CD4-positive, alpha-beta memory T cell (primary cell): ENCODE data around the gene FANCC. TPM values are rescaled to one million over a fixed set of nuclear protein-coding genes. Genes with fewer than 3 reads are reported as not detected.

Experiments used
- CTCF ChIA-PET: fragments of 350-600 bp; sonication (Branson Sonifier 250); formaldehyde crosslinking; loops from one replicate; lab custom pipeline; 2021; ENCODE audit warnings: inconsistent platforms; ENCODE audit not compliant: partially characterized antibody; lab: Charles Lee
- POLR2A ChIA-PET: fragments of 350-600 bp; sonication (Branson Sonifier 250); formaldehyde crosslinking; loops from one replicate; lab custom pipeline; 2021; ENCODE audit not compliant: partially characterized antibody; lab: Charles Lee
- DNase-seq, 5 donors: peaks; one replicate each; pipeline versions ENCODE4 v3.0.0 to v3.0.0-alpha.2; 2020 to 2022; ENCODE audit warnings: mixed read lengths in 1 of 5
- H3K27ac ChIP-seq: one replicate; pipeline ENCODE4 v1.7.0; 2013; ENCODE audit warnings: low read depth, low read length
- H3K27me3 ChIP-seq: 2 replicates; pipeline ENCODE4 v1.7.0; 2013; ENCODE audit warnings: mild to moderate bottlenecking, low read length, moderate library complexity; ENCODE audit not compliant: insufficient read depth
- H3K36me3 ChIP-seq: 2 replicates; pipeline ENCODE4 v1.7.0; 2013; ENCODE audit warnings: mild to moderate bottlenecking, low read length, moderate library complexity; ENCODE audit not compliant: insufficient read depth
- H3K4me1 ChIP-seq: 2 replicates; pipeline ENCODE4 v1.7.0; 2013; ENCODE audit warnings: mild to moderate bottlenecking, low read length, moderate library complexity; ENCODE audit not compliant: insufficient read depth
- H3K4me3 ChIP-seq, 2 donors: one replicate each; pipeline ENCODE4 v1.7.0; 2013; ENCODE audit warnings: low read length in 2 of 2, mild to moderate bottlenecking in 1 of 2
- H3K9me3 ChIP-seq, 2 donors: one replicate each; pipeline ENCODE4 v1.7.0; 2013; ENCODE audit warnings: low read length in 2 of 2, control low read depth in 1 of 2; ENCODE audit not compliant: control insufficient read depth in 1 of 2
- H3K27ac Mint-ChIP-seq, 7 donors: one replicate each; pipeline ENCODE4 v1.8.0; 2020 to 2021; ENCODE audit warnings: mixed read lengths in 7 of 7, mild to moderate bottlenecking in 6 of 7, inconsistent platforms in 3 of 7, moderate library complexity in 3 of 7
- H3K27me3 Mint-ChIP-seq, 2 donors: one replicate each; pipeline ENCODE4 v1.8.0; 2020 to 2021; ENCODE audit warnings: mixed read lengths in 2 of 2
- H3K36me3 Mint-ChIP-seq, 2 donors: one replicate each; pipeline ENCODE4 v1.8.0; 2020 to 2021; ENCODE audit warnings: mixed read lengths in 2 of 2, inconsistent platforms in 1 of 2, mild to moderate bottlenecking in 1 of 2
- H3K4me1 Mint-ChIP-seq, 4 donors: one replicate each; pipeline ENCODE4 v1.8.0; 2020 to 2021; ENCODE audit warnings: mixed read lengths in 4 of 4, mild to moderate bottlenecking in 1 of 4
- H3K4me3 Mint-ChIP-seq, 8 donors: one replicate each; pipeline ENCODE4 v1.8.0; 2020 to 2021; ENCODE audit warnings: mixed read lengths in 8 of 8, mild to moderate bottlenecking in 7 of 8, moderate library complexity in 6 of 8, inconsistent platforms in 3 of 8
- H3K9me3 Mint-ChIP-seq, 8 donors: one replicate each; pipeline ENCODE4 v1.8.0; 2020 to 2021; ENCODE audit warnings: mixed read lengths in 8 of 8, mild to moderate bottlenecking in 5 of 8, inconsistent platforms in 3 of 8, moderate library complexity in 1 of 8
- intact Hi-C: fragments of 100-400 bp; cut with micrococcal nuclease; formaldehyde crosslinking; loops from one replicate; pipeline ENCODE4 v1.15.1; 2023
- polyA plus RNA-seq, 2 donors: library from polyadenylated mRNA; unstranded; fragments of 300-500 nt; fragmentation: Illumina TruSeq; gene quantifications; one replicate each; pipeline ENCODE4 v1.2.3, GENCODE V29; 2021
- total RNA-seq, 2 experiments: library from RNA; stranded (reverse); gene quantifications; one replicate each; pipeline ENCODE4 v1.2.3, GENCODE V29; 2021

FANCC gene
- total and polyA plus RNA-seq, 4 experiments from 2014 or later: 0.77 to 4.9 (median 3.6) TPM

DNA sequence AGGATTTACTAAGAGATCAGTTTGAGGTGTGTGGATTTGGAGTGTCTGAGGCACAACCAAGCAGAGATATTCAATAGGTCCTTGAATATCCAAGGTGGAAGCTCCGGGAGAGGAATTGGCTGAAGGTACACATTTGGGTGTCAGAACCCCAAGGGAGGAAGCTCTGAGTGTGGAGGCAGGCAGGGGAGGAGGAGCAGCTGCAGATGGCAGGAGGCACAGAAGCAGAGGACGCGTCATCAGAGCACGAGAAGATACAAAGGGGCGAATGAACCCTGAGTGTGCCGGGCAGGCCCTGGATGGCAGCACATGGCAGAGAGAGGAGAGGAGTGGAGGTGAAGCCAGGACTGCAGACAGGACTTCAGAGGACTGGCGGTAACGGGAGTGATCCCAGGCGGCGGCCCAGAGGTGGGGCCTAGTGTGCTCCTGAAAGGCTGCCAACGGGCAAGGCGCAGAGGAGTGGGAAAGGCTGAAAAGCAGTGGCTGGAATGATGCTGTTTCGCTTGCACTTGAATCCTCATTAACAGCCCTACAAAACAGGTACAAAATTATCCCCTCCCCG lies 179.8 kb downstream of the FANCC start:
- H3K27ac Mint-ChIP-seq: no peak overlapping the region
- POLR2A ChIA-PET: no interaction called here

DNA sequence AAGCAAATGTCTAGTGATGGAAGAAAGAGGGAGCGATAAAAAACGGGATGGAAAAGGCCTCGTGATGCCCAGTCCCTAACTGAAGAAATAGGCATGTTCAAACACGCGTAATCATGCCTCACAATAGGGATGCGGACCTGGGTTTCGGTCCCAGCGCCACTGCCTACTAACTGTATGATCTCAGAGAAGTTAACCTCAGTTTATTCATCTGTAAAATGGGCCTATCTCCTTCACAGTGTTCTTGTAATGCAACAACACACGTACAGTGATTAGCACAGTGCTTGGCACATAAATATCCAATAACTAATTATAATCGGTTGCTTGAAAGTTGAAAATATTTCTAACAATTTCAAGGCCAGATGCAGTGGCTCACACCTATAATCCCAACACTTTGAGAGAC lies 181.8 kb downstream of the FANCC start:
- H3K27ac Mint-ChIP-seq: no peak overlapping the region
- Histone ChIP-seq H3K4me3 (no peak overlapping the region), H3K36me3 (no peaks in the 10 kb centered on the region), H3K27ac (no peak overlapping the region), H3K27me3 (no peaks in the 10 kb centered on the region), H3K9me3 (no peaks in the 10 kb centered on the region), H3K4me1 (no peaks in the 10 kb centered on the region)
- no peaks in the 10 kb centered on the region for H3K9me3 Mint-ChIP-seq
- peaks cover 0 to 3% (median under 1%) of the 10 kb centered on the region in 4 donors for H3K4me1 Mint-ChIP-seq
- intact Hi-C loops: no loop called here
- POLR2A ChIA-PET: no interaction called here
- peaks cover 2 to 6% of the 10 kb centered on the region in 2 donors for H3K36me3 Mint-ChIP-seq
- DNase-seq: no peak
- no peak overlapping the region for H3K4me3 Mint-ChIP-seq
- CTCF ChIA-PET: interaction anchor here (1.5 to 2.2 kb wide), 2 partner anchors 8 to 9 kb away, joined by 4 to 20 read pairs; no protein-coding TSS in a partner anchor
- no peaks in the 10 kb centered on the region for H3K27me3 Mint-ChIP-seq

More for the DNA sequence above, 179.8 kb downstream of the FANCC start:
- no peak overlapping the region for H3K4me3 Mint-ChIP-seq
- Histone ChIP-seq H3K27me3 (no peaks in the 10 kb centered on the region), H3K27ac (no peak overlapping the region), H3K4me1 (no peaks in the 10 kb centered on the region), H3K36me3 (no peaks in the 10 kb centered on the region), H3K4me3 (no peak overlapping the region), H3K9me3 (no peaks in the 10 kb centered on the region)
- CTCF ChIA-PET: interaction anchor here (1.1 to 2.2 kb wide), 4 partner anchors 10 to 1081 kb away, joined by 3 to 20 read pairs (median 4); no protein-coding TSS in a partner anchor
- H3K4me1 Mint-ChIP-seq: no peaks in the 10 kb centered on the region
- intact Hi-C loops: no loop called here
- H3K36me3 Mint-ChIP-seq: peaks cover 2 to 6% of the 10 kb centered on the region in 2 donors
- no peak for DNase-seq
- H3K27me3 Mint-ChIP-seq: no peaks in the 10 kb centered on the region
- no peaks in the 10 kb centered on the region for H3K9me3 Mint-ChIP-seq

DNA sequence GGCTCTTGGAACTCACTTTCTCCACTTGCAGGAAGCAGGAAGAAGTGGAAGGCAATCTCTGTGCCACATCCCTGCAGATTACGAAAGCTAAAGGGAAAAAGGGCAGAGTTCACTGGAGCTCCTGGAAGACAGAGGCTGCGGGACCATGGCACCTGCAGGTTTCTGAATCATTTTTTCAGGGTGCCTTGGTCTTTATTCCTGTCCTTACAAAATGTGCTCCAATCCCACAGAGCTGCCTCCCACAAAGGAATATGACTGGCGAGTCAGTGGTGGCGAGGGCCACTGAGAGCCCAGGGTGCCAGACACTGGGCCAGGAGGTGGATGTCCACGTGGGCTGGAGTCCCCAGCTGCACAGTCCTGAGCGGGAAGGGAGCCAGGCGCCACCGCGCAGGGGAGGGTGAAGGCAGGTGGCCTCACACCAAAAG lies 183.0 kb downstream of the FANCC start:
- CTCF ChIA-PET: interaction anchor here (1.5 to 10.7 kb wide), 2 partner anchors 8 to 455 kb away, joined by 4 to 385 read pairs; no protein-coding TSS in a partner anchor
- no peaks in the 10 kb centered on the region for H3K36me3 ChIP-seq
- Mint-ChIP-seq H3K36me3 (peaks cover 2 to 6% of the 10 kb centered on the region in 2 donors), H3K4me1 (peaks cover 0 to 3% (median under 1%) of the 10 kb centered on the region in 4 donors), H3K27me3 (no peaks in the 10 kb centered on the region), H3K27ac (no peak overlapping the region), H3K4me3 (no peak overlapping the region), H3K9me3 (no peaks in the 10 kb centered on the region)
- no peak overlapping the region for H3K27ac ChIP-seq
- intact Hi-C loops: no loop called here
- DNase-seq: no peak
- no peaks in the 10 kb centered on the region for H3K27me3 ChIP-seq
- H3K9me3 ChIP-seq: no peaks in the 10 kb centered on the region
- H3K4me1 ChIP-seq: no peaks in the 10 kb centered on the region
- POLR2A ChIA-PET: no interaction called here
- no peak overlapping the region for H3K4me3 ChIP-seq

DNA sequence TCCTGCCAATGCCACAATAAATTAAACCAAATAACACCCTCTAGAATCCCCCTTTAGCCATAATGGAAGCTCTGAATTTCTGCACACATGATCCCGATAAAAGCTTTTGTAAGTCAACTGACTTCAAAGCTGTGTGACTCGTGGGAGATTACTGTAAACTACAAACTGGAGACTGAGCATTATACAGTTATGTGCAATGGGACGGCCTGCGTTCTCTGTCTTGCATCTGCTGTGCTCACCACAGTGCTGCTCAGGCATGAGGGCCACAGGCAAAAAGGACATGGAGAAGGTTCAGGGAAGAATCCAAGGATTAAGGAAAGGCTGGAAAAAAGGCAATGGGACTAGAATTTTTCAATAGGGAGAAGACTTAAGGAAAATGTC lies 184.2 kb downstream of the FANCC start:
- no peak overlapping the region for H3K27ac ChIP-seq
- H3K36me3 ChIP-seq: no peaks in the 10 kb centered on the region
- H3K4me1 Mint-ChIP-seq: peaks cover 0 to 3% (median under 1%) of the 10 kb centered on the region in 4 donors
- no peak overlapping the region for H3K4me3 ChIP-seq
- H3K4me3 Mint-ChIP-seq: no peak overlapping the region
- no peak for DNase-seq
- no peaks in the 10 kb centered on the region for H3K9me3 Mint-ChIP-seq
- no peaks in the 10 kb centered on the region for H3K4me1 ChIP-seq
- POLR2A ChIA-PET: no interaction called here
- no peaks in the 10 kb centered on the region for H3K9me3 ChIP-seq
- CTCF ChIA-PET: interaction anchor here (8.7 to 10.7 kb wide), 3 partner anchors 350 to 464 kb away, joined by 127 to 385 read pairs (median 145); no protein-coding TSS in a partner anchor
- H3K27me3 Mint-ChIP-seq: no peaks in the 10 kb centered on the region
- no peak overlapping the region for H3K27ac Mint-ChIP-seq
- H3K36me3 Mint-ChIP-seq: peaks cover 2 to 6% of the 10 kb centered on the region in 2 donors
- no peaks in the 10 kb centered on the region for H3K27me3 ChIP-seq
- intact Hi-C loops: no loop called here

DNA sequence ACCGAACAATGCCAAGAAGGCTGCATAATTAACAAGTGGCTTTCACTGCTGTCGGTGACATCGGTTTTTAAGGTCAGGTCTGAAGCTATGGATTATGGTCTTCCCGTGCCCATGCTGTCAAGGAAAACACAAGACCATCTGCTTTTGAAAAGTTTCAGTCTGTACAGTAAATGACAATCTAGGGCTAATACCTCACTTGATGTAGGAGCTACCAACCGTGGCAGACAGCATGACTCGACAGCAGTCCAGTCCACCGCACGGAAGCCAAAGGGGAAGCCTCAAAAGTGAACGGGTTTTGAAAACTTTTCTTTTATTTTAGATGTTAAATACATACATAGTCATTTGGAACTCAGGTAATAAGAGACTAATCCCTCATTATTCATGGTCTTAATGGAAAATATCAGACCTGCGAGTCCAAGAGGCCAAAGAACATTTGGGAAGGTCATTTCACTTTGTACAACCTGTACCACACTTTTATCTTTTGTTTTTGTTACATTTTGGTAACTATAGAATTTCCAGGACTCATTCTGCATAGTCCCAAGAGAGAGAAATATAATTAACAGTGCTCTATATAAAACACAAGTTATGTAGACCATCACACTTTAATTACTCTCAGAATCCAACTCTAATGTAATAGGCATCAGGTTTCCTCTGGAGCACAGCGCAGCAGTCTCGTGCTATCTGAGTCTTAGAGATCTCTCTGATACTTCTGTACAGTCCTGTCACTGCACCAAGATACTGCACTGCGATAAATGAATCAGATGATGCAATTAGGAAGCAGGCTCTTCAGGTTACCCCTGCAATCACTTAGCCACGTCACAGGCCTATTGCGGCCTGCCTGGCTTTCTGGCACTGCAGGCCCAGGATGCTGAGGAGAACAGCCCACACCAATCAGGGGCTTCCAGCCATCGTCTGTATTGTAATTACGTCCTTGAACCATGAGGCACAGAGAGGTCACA lies 184.9 kb downstream of the FANCC start:
- H3K27ac Mint-ChIP-seq: no peak overlapping the region
- Histone ChIP-seq H3K36me3 (no peaks in the 10 kb centered on the region), H3K4me3 (no peak overlapping the region), H3K9me3 (no peaks in the 10 kb centered on the region), H3K27me3 (no peaks in the 10 kb centered on the region), H3K4me1 (peaks cover under 1% of the 10 kb centered on the region), H3K27ac (no peak overlapping the region)
- H3K4me3 Mint-ChIP-seq: no peak overlapping the region
- no peaks in the 10 kb centered on the region for H3K27me3 Mint-ChIP-seq
- POLR2A ChIA-PET: no interaction called here
- peaks cover 0 to 3% (median under 1%) of the 10 kb centered on the region in 4 donors for H3K4me1 Mint-ChIP-seq
- H3K9me3 Mint-ChIP-seq: no peaks in the 10 kb centered on the region
- intact Hi-C loops: no loop called here
- CTCF ChIA-PET: interaction anchor here (0.9 to 10.7 kb wide), 11 partner anchors 11 to 476 kb away, joined by 3 to 385 read pairs (median 6); partner anchors contain the start of gene AOPEP
- peaks cover 2 to 6% of the 10 kb centered on the region in 2 donors for H3K36me3 Mint-ChIP-seq
- DNase-seq: no peak

DNA sequence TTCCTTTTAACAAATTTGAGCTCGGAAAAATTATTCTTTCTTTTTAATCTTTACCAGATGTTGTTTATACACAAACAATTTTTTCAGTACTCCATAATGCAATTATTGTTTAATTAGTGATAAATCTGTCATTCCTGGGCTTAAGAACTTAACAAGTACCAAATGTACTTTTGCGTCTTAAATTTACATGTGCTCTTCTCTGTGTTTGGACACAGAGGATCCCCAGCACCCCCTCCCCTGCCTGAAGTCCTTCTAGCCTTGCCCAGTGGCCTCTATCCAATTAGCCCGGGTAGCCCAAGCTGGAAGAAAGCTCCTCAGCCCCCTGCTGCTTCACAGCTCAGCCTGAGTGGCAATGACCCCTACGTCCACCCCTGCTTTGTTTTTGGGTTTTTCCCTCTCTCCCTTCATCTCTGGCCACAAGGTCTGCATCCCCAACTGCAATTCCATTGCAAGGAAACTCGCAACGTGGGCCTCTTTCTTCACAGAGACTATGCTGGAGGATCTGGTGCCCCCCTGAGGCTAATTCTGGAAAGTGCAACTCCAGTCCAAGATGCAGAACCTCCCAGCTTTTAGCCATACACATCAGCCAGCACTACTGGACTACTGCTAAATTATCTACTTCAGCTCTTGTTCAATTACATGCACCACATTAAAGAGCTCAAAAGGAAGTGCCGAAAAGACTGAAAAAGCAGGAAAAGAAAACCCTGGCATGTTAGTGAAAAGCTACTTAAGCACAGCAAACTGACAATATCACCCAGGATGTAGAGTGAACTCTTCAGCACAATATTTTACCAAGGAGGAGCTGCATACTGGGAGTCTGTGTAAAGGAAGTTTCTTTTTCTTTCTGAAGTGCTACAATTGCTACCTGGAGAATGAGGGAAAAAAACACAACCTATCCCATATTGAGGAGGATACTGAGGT lies 186.2 kb downstream of the FANCC start:
- H3K4me3 Mint-ChIP-seq: no peak overlapping the region
- no peak overlapping the region for H3K4me3 ChIP-seq
- no peak overlapping the region for H3K27ac ChIP-seq
- peaks cover 0 to 4% (median 2%) of the 10 kb centered on the region in 4 donors for H3K4me1 Mint-ChIP-seq
- H3K4me1 ChIP-seq: peaks cover 4% of the 10 kb centered on the region
- ChIA-PET CTCF (interaction anchor here (0.7 to 10.7 kb wide), 28 partner anchors 9 to 491 kb away, joined by 3 to 385 read pairs (median 4); partner anchors contain the start of genes AOPEP and FBP1), POLR2A (no interaction called here)
- no peaks in the 10 kb centered on the region for H3K36me3 ChIP-seq
- no peaks in the 10 kb centered on the region for H3K9me3 ChIP-seq
- intact Hi-C loops: loop anchor here (1.0 kb wide), 3 partner anchors 348 to 462 kb away; no protein-coding TSS in a partner anchor
- peaks cover 2 to 6% of the 10 kb centered on the region in 2 donors for H3K36me3 Mint-ChIP-seq
- H3K9me3 Mint-ChIP-seq: no peaks in the 10 kb centered on the region
- no peaks in the 10 kb centered on the region for H3K27me3 Mint-ChIP-seq
- peak overlapping the region in 1 of 7 donors; percentile 20 for H3K27ac Mint-ChIP-seq
- peak in 4 of 5 donors; percentile 21 to 41 (median 30) for DNase-seq
- H3K27me3 ChIP-seq: no peaks in the 10 kb centered on the region
